ENCODE measurements around the gene PTPRD. TPM values are rescaled to one million over a fixed set of nuclear protein-coding genes. Genes with fewer than 3 reads are reported as not detected.
A peak's percentile ranks its signal among the peaks of the same experiment; 100 is the strongest.

PTPRD gene
- total and polyA plus RNA-seq, 9 donors: 45.2 to 104 (median 80.0) TPM

DNA sequence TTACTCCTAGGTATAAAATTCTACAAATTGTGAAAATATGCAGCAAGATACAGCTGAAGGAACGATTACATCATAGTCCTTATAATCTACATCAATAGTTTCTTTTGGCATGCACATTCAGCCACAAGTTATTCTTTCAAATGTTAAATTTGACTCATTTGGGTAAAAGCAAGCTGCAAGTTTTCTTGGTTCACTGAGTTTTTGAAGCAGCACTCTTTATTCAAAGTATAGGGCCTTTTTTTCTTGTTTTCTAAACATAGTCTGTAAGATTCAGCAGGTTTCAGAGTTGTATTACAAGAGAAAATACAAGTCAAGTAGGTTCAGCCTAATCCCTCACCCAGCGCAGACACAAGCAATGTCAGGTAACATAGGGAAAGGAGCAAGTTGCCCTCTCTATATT lies 981.5 kb downstream of the PTPRD start:
- DNase-seq: no peak
- WGBS (ENCODE audit: insufficient coverage): no CpG with 5 or more reads among the region's 2 CpGs
- Histone ChIP-seq H3K36me3 (ENCODE audit: control insufficient read depth, insufficient read depth, low read length) (no peaks in the 10 kb centered on the region), H3K4me1 (ENCODE audit: control insufficient read depth, insufficient read depth, low read length) (no peaks in the 10 kb centered on the region), H3K27me3 (ENCODE audit: control insufficient read depth, insufficient read depth, low read length) (no peaks in the 10 kb centered on the region), H3K27ac (ENCODE audit: low read length) (no peak overlapping the region), H3K9me3 (replicated peaks; ENCODE audit: control insufficient read depth, low read depth, low read length) (no peaks in the 10 kb centered on the region), H3K4me3 (ENCODE audit: low read length) (no peak overlapping the region)

DNA sequence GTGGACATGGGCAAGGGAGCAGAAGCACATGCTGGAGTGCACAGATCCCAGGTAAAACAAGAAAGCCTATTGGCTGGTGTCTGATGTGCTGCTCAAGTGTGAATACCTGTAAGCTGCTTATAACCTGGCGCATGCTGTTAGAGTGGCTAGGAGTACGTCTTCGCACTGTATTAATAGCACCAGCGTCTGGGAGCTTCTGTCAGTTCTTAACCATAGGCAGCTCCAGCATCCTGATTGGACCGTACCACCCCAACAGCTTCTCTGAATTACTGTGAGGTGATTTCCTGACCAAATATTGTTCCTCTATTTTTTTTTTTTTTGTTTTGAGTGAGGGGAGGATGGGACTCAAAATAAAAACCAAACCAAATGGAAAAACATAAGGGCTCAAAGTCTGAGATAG lies 987.6 kb downstream of the PTPRD start:
- Histone ChIP-seq H3K4me3 (ENCODE audit: low read length) (no peak overlapping the region), H3K27me3 (ENCODE audit: control insufficient read depth, insufficient read depth, low read length) (no peaks in the 10 kb centered on the region), H3K36me3 (ENCODE audit: control insufficient read depth, insufficient read depth, low read length) (no peaks in the 10 kb centered on the region), H3K9me3 (replicated peaks; ENCODE audit: control insufficient read depth, low read depth, low read length) (no peaks in the 10 kb centered on the region), H3K4me1 (ENCODE audit: control insufficient read depth, insufficient read depth, low read length) (no peaks in the 10 kb centered on the region), H3K27ac (ENCODE audit: low read length) (no peak overlapping the region)
- WGBS (ENCODE audit: insufficient coverage): 95% methylated on average over 4 of the region's 5 CpGs
- DNase-seq: no peak

DNA sequence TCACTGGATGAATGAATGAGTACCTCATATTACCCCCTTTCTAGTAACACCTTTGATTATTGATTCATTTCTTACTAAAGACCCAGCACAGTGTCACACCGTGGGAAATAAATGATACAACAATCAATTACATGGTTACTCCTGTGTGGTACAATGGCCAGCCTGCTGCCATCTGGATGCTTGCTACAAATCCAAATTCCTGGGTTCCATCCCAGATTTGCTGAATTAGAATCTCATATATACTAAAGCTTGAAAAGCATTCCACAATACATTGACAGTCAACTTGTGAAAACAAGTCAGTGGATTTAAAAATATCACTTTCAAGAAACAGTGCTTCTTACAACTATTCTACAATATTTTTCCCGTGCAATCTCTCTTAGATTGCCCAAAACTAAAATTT lies 989.3 kb downstream of the PTPRD start:
- Histone ChIP-seq H3K4me3 (ENCODE audit: low read length) (no peak overlapping the region), H3K4me1 (ENCODE audit: control insufficient read depth, insufficient read depth, low read length) (no peaks in the 10 kb centered on the region), H3K27ac (ENCODE audit: low read length) (no peak overlapping the region), H3K27me3 (ENCODE audit: control insufficient read depth, insufficient read depth, low read length) (no peaks in the 10 kb centered on the region), H3K36me3 (ENCODE audit: control insufficient read depth, insufficient read depth, low read length) (no peaks in the 10 kb centered on the region), H3K9me3 (replicated peaks; ENCODE audit: control insufficient read depth, low read depth, low read length) (no peaks in the 10 kb centered on the region)
- 80% methylated on average over 1 of the region's 2 CpGs for WGBS (ENCODE audit: insufficient coverage)
- DNase-seq: no peak

DNA sequence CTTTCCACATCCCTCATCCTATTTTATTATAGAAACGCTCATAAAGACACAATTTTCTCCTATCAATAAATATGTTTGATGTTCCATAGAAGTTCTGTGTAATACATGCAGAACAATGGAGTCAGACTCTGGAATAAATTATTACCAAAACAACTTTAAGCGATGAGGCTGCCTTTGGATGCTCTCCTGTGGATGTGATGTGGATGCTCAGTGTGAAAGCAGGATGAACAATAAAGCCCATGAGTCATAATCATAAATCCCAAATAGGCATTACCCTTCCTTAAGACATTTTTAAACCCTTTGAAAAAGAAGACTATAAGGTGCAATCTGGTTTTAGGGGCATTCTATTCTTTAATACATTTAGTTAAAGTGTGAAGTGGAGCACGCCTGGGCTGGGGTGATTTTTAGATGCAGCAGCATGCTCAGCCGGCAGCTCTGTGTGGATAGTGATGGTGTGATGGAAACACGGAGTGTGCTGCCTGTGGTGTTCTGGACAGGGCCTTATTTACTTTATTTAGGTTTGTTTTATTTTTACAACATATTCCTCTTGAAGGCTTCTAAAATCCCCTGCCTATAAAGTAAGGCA lies 991.4 kb downstream of the PTPRD start:
- Histone ChIP-seq H3K4me3 (ENCODE audit: low read length) (no peak overlapping the region), H3K27ac (ENCODE audit: low read length) (no peak overlapping the region), H3K36me3 (ENCODE audit: control insufficient read depth, insufficient read depth, low read length) (no peaks in the 10 kb centered on the region), H3K27me3 (ENCODE audit: control insufficient read depth, insufficient read depth, low read length) (no peaks in the 10 kb centered on the region), H3K4me1 (ENCODE audit: control insufficient read depth, insufficient read depth, low read length) (no peaks in the 10 kb centered on the region), H3K9me3 (replicated peaks; ENCODE audit: control insufficient read depth, low read depth, low read length) (no peaks in the 10 kb centered on the region)
- no CpG with 5 or more reads among the region's 5 CpGs for WGBS (ENCODE audit: insufficient coverage)
- no peak for DNase-seq

DNA sequence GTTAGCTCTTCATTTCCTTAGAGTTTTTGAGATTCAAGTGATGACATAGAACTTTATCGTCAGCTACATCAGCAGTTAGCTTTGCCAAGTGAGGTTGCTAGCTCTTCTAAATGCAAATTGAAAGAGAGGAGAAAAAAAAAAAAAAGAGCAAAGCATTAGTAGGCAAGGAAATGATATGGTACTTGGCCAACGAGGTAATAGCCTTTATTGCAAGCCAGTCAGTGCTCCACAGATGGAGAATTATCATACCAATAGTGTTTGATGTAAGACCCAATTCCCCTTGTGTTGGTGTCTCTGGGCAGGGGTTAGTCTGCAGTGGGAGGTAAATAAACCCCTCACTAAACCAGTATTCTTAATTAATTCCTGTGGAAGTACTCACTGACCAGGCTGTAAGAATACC lies 992.1 kb downstream of the PTPRD start:
- Histone ChIP-seq H3K4me1 (ENCODE audit: control insufficient read depth, insufficient read depth, low read length) (no peaks in the 10 kb centered on the region), H3K27ac (ENCODE audit: low read length) (no peak overlapping the region), H3K4me3 (ENCODE audit: low read length) (no peak overlapping the region), H3K36me3 (ENCODE audit: control insufficient read depth, insufficient read depth, low read length) (no peaks in the 10 kb centered on the region), H3K27me3 (ENCODE audit: control insufficient read depth, insufficient read depth, low read length) (no peaks in the 10 kb centered on the region), H3K9me3 (replicated peaks; ENCODE audit: control insufficient read depth, low read depth, low read length) (no peaks in the 10 kb centered on the region)
- WGBS (ENCODE audit: insufficient coverage): 100% methylated on average over 1 of the region's 2 CpGs
- no peak for DNase-seq

DNA sequence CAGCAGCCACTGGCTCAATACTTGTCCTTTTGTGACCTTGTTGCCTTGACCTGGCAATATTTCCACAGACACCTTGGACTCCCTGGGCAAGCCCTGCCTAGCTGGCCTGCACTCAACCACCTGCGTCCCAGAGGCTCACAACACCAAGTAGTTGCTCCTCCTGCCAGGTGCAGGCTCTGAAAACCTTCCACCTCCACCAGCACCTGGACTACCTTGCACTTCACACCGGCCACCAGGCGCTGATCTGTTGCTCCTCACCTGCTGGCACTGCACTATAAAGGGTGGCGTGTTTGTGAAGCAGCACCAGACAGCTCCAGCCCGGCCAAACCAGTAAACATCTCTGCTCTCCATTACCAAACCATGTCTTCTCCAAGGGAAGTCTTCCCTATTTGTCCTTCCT lies 997.7 kb downstream of the PTPRD start:
- H3K4me1 ChIP-seq (ENCODE audit: control insufficient read depth, insufficient read depth, low read length): no peaks in the 10 kb centered on the region
- no peak overlapping the region for H3K4me3 ChIP-seq (ENCODE audit: low read length)
- 100% methylated on average over 2 of the region's 5 CpGs for WGBS (ENCODE audit: insufficient coverage)
- no peak overlapping the region for H3K27ac ChIP-seq (ENCODE audit: low read length)
- DNase-seq: no peak
- no peaks in the 10 kb centered on the region for H3K9me3 ChIP-seq (replicated peaks; ENCODE audit: control insufficient read depth, low read depth, low read length)
- H3K27me3 ChIP-seq (ENCODE audit: control insufficient read depth, insufficient read depth, low read length): no peaks in the 10 kb centered on the region
- H3K36me3 ChIP-seq (ENCODE audit: control insufficient read depth, insufficient read depth, low read length): no peaks in the 10 kb centered on the region

DNA sequence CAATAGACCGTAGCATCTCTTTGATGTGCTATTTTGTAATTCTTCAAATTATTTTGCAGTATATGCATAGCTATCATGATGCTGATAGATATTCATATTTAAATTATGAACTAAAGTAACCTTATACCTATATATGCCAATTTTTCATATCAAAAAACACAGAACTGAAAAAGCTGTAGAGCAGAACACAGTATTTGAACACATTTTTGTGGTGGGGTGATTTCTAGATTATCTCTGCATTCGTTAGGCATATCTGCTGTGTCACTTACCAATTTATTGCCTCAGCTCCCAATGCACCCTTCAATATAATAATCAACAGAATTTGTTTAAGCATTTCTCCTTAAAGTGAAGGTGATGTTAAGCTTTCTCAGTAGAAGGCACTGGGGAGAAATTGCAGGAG lies 998.2 kb downstream of the PTPRD start:
- no peaks in the 10 kb centered on the region for H3K27me3 ChIP-seq (ENCODE audit: control insufficient read depth, insufficient read depth, low read length)
- no peaks in the 10 kb centered on the region for H3K4me1 ChIP-seq (ENCODE audit: control insufficient read depth, insufficient read depth, low read length)
- WGBS (ENCODE audit: insufficient coverage): no CpG with 5 or more reads among the region's 2 CpGs
- no peak overlapping the region for H3K27ac ChIP-seq (ENCODE audit: low read length)
- H3K36me3 ChIP-seq (ENCODE audit: control insufficient read depth, insufficient read depth, low read length): no peaks in the 10 kb centered on the region
- DNase-seq: no peak
- no peaks in the 10 kb centered on the region for H3K9me3 ChIP-seq (replicated peaks; ENCODE audit: control insufficient read depth, low read depth, low read length)
- no peak overlapping the region for H3K4me3 ChIP-seq (ENCODE audit: low read length)

DNA sequence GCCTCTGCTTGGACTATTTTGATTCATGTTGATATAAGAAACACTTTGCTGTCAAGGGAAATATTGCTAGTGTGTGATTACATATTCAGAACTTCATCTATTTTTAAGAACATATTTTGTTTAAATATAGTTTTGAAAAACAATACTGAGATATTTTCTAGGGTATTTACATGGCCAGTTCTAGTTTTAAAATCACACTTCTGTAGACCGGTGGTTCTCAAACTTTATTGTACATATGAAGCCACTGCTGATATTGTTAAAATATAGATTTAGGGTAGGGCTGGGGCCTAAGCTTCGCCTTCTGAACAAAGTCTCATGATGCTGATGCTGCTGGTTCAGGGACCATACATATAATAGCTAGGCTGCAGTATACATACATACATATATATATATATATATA lies 1000.0 kb downstream of the PTPRD start:
- Histone ChIP-seq H3K36me3 (ENCODE audit: control insufficient read depth, insufficient read depth, low read length) (no peaks in the 10 kb centered on the region), H3K4me1 (ENCODE audit: control insufficient read depth, insufficient read depth, low read length) (no peaks in the 10 kb centered on the region), H3K27ac (ENCODE audit: low read length) (no peak overlapping the region), H3K27me3 (ENCODE audit: control insufficient read depth, insufficient read depth, low read length) (no peaks in the 10 kb centered on the region), H3K9me3 (replicated peaks; ENCODE audit: control insufficient read depth, low read depth, low read length) (no peaks in the 10 kb centered on the region), H3K4me3 (ENCODE audit: low read length) (no peak overlapping the region)
- no CpG with 5 or more reads among the region's 2 CpGs for WGBS (ENCODE audit: insufficient coverage)
- DNase-seq: no peak

DNA sequence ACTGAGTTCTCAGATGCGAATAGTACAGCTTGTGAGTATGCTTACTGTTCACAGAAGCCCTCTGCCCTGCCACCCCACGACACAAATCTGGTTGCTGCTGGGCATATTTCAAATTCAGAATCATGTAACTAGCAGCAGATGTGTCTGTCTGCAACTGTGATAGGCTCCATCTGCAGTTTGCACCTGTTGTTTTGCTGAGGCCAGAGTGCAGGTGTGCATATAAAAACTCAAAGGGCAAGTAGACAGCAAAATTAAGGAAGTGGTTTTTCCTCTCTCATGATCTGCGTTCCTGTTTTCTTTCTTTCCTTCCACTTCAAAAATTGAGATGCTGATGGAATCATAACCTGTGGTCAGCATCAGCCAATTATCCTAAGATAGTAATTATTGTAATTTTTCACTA lies 1000.5 kb downstream of the PTPRD start:
- DNase-seq: peak; percentile 23
- Histone ChIP-seq H3K4me3 (ENCODE audit: low read length) (no peak overlapping the region), H3K4me1 (ENCODE audit: control insufficient read depth, insufficient read depth, low read length) (no peaks in the 10 kb centered on the region), H3K27ac (ENCODE audit: low read length) (no peak overlapping the region), H3K36me3 (ENCODE audit: control insufficient read depth, insufficient read depth, low read length) (no peaks in the 10 kb centered on the region), H3K9me3 (replicated peaks; ENCODE audit: control insufficient read depth, low read depth, low read length) (no peaks in the 10 kb centered on the region), H3K27me3 (ENCODE audit: control insufficient read depth, insufficient read depth, low read length) (no peaks in the 10 kb centered on the region)
- no CpG with 5 or more reads among the region's 3 CpGs for WGBS (ENCODE audit: insufficient coverage)

DNA sequence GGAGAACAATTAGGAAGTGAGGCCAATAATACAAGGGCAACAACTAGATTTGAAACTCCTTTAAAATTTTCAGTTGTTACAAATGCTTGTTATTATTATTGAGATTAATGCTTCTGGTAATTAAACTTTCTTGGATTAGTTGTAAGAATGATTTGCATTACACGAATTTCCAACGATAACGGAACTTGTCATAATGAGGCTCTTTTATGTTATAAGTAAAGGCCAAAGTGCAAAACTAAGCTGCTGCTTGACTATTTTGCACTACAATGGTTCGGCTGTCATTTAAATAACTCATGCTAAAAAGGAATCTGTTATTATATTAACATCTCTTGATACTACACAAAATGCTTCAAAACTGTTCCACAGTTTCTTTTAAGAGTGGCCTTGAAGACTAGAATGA lies 1007.1 kb downstream of the PTPRD start:
- no peak for DNase-seq
- H3K4me3 ChIP-seq (ENCODE audit: low read length): no peak overlapping the region
- no peak overlapping the region for H3K27ac ChIP-seq (ENCODE audit: low read length)
- H3K4me1 ChIP-seq (ENCODE audit: control insufficient read depth, insufficient read depth, low read length): no peaks in the 10 kb centered on the region
- 61% methylated on average over 3 of the region's 4 CpGs for WGBS (ENCODE audit: insufficient coverage)
- no peaks in the 10 kb centered on the region for H3K9me3 ChIP-seq (replicated peaks; ENCODE audit: control insufficient read depth, low read depth, low read length)
- no peaks in the 10 kb centered on the region for H3K36me3 ChIP-seq (ENCODE audit: control insufficient read depth, insufficient read depth, low read length)
- H3K27me3 ChIP-seq (ENCODE audit: control insufficient read depth, insufficient read depth, low read length): no peaks in the 10 kb centered on the region

DNA sequence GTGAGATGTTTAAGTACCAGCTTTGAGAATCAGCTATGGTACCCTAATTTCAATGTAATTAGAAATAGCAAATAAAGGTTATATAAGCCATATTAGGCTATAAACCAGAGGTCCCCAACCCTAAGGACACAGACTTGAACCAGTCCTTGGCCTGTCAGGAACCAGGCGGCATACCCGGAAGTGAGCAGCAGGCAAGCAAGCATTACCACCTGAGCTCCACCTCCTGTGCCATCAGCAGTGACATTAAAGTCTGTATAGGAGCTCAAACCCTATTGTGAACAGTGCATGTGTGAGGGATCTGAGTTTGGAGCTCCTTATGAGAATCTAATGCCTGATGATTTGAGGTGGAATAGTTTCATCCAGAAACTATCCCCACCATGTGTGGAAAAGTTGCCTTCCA lies 1009.5 kb downstream of the PTPRD start:
- Histone ChIP-seq H3K36me3 (ENCODE audit: control insufficient read depth, insufficient read depth, low read length) (no peaks in the 10 kb centered on the region), H3K9me3 (replicated peaks; ENCODE audit: control insufficient read depth, low read depth, low read length) (no peaks in the 10 kb centered on the region), H3K4me3 (ENCODE audit: low read length) (no peak overlapping the region), H3K27me3 (ENCODE audit: control insufficient read depth, insufficient read depth, low read length) (no peaks in the 10 kb centered on the region), H3K4me1 (ENCODE audit: control insufficient read depth, insufficient read depth, low read length) (no peaks in the 10 kb centered on the region), H3K27ac (ENCODE audit: low read length) (no peak overlapping the region)
- WGBS (ENCODE audit: insufficient coverage): 79% methylated on average over 2 of the region's 2 CpGs
- no peak for DNase-seq
